ENCODE measurements around the gene FUBP3.

The FUBP3 gene

DNA sequence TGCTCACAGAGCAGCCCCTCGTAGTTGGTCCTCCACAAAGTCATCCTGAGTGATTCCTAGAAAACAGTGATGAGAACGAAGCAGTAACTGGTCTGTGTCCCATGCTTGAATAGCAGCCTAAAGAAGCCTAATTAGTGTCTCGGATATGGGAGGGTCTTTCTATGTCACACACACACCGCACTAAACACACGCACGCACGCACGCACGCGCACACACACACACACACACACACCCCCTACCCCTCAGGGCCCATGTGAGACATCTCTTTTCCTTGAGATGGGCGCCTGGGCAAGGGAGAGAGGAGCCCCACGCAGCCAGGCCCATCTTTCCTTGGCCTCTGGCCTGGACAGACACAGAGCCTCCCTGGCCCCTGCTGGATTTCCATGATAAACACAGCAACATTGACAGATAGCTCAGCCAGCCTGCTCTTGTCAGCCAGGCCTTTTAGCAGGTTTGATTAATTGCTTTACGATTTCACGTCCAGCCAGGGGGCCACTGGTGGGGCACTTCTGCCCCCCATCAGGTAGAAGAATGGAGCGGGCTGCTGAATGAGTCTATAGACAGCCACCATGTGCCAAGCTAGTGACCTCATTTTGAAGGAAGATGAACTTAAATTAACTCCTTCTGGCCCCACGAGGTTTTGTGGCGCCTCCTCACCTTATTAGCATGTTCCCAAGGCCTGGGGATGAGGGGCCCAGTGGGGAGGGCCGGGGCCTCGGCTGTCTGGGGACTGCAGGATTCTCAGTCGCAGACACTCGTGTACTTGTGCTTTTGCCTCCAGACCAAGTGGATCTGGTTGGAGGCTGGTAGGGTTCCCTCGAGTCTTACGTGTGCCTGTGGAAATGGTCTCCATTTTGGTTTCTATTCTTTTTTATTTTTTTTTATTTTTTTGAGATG is 48.8 kb downstream of the FUBP3 start:
- peaks cover 84% of the 10 kb centered on the region for H3K36me3 ChIP-seq
- no peak for DNase-seq

DNA sequence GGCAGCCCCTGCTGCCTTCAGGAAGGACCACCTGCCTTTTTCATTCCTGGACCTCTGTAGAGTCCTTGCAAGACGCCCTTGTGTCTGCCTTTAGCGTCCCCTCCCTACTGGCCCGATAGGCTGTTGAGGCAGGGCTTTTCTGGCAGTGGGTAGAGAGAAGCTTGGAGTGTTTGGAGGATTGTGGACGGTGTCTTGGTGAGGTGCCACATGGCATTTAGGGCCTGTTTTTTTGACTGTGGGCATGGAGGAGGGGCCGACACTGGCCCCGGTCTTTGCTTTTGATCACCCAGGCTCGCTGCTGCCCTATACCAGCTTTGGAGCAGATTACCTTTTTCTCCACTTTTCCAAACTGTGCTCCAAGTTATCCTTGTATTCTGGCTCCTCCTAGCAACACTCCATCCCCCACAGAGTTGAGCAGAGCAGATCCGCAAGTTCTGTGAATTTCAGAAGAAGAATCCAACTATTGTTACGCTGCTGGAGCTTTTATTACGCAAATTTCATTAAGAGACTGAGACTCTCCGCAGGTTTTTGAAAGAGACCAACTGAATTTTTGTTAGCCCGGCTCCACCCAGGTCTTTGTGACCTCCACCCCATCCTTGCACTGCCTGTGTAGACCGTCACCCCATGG is 50.2 kb downstream of the FUBP3 start:
- TF ChIP-seq, protein P1, sequence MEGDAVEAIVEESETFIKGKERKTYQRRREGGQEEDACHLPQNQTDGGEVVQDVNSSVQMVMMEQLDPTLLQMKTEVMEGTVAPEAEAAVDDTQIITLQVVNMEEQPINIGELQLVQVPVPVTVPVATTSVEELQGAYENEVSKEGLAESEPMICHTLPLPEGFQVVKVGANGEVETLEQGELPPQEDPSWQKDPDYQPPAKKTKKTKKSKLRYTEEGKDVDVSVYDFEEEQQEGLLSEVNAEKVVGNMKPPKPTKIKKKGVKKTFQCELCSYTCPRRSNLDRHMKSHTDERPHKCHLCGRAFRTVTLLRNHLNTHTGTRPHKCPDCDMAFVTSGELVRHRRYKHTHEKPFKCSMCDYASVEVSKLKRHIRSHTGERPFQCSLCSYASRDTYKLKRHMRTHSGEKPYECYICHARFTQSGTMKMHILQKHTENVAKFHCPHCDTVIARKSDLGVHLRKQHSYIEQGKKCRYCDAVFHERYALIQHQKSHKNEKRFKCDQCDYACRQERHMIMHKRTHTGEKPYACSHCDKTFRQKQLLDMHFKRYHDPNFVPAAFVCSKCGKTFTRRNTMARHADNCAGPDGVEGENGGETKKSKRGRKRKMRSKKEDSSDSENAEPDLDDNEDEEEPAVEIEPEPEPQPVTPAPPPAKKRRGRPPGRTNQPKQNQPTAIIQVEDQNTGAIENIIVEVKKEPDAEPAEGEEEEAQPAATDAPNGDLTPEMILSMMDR (IDR thresholded peaks at IDR 0.05; ENCODE audit: low read depth, low read length): no peak
- peaks cover 76% of the 10 kb centered on the region for H3K36me3 ChIP-seq
- H3K4me3 ChIP-seq (ENCODE audit: low read depth, low read length): no peak overlapping the region
- DNase-seq: no peak
- no peaks in the 10 kb centered on the region for H3K4me1 ChIP-seq
- H3K27me3 ChIP-seq: no peaks in the 10 kb centered on the region
- no peaks in the 10 kb centered on the region for H3K9me3 ChIP-seq

More for the DNA sequence above, 48.8 kb downstream of the FUBP3 start:
- Histone ChIP-seq H3K9me3 (no peaks in the 10 kb centered on the region), H3K27me3 (no peaks in the 10 kb centered on the region), H3K4me3 (ENCODE audit: low read depth, low read length) (no peak overlapping the region), H3K4me1 (no peaks in the 10 kb centered on the region)
- TF ChIP-seq, protein P1 (IDR thresholded peaks at IDR 0.05; ENCODE audit: low read depth, low read length): no peak

DNA sequence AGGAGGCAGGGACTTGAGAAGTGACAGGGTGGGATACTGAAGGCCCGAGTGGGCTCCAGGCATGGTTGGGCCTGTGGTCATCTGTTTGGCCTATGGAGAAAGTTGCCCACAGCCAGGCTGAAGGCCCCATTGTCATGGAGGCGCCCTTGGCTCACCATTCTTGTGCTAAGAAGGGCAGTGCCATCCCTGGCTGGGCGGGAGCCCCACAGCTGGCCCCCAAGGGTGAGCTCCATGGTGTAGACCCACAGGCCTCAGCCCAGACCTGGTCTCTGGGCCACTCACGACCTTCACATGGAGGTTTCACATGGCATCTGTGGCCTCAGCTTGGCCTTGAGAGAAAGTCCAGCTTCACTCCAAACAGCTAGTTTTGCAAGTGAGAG is 50.7 kb downstream of the FUBP3 start:
- Histone ChIP-seq H3K4me3 (ENCODE audit: low read depth, low read length) (no peak overlapping the region), H3K4me1 (no peaks in the 10 kb centered on the region), H3K9me3 (no peaks in the 10 kb centered on the region), H3K36me3 (peaks cover 74% of the 10 kb centered on the region), H3K27me3 (no peaks in the 10 kb centered on the region)
- DNase-seq: no peak
- TF ChIP-seq, protein P1 (IDR thresholded peaks at IDR 0.05; ENCODE audit: low read depth, low read length): no peak

DNA sequence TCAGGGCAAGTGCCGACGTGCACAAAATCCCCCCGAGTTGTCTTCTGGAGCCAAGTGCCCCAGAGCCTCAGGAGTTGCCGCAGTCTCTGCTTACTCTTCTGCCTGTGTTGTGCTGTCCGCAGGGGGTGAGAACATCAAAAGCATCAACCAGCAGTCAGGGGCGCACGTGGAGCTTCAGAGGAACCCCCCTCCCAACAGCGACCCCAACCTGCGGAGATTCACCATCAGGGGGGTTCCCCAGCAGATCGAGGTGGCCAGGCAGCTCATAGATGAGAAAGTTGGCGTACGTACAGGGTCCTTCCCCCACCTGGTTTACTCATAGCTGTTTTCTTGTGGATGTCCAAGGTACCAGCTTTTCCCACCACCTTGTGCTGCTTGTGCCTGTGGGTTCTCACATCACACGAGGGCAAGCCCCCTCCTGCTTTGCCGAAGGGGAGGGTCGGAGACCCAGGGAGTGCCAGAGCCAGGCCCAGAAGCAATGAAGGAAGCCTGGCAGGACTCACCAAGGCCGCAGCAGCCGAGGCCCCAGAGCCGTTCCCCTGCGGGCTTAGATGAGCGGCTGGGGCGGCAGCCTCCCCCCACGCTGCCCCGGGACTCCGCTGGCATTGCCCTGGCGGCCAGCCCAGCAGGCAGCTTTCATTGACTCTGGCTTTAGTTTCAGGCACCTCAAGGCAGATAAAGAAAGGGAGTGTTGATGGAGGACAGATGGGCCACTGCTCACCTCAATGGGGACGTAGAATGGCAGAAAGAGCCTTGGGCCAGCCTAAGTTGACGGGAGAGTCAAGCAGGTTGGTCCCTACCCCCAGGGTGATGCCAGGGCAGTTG is 51.3 kb downstream of the FUBP3 start:
- H3K36me3 ChIP-seq: peaks cover 70% of the 10 kb centered on the region
- H3K27me3 ChIP-seq: no peaks in the 10 kb centered on the region
- H3K4me1 ChIP-seq: no peaks in the 10 kb centered on the region
- no peak for DNase-seq
- H3K9me3 ChIP-seq: no peaks in the 10 kb centered on the region
- TF ChIP-seq, protein P1 (IDR thresholded peaks at IDR 0.05; ENCODE audit: low read depth, low read length): no peak
- no peak overlapping the region for H3K4me3 ChIP-seq (ENCODE audit: low read depth, low read length)

DNA sequence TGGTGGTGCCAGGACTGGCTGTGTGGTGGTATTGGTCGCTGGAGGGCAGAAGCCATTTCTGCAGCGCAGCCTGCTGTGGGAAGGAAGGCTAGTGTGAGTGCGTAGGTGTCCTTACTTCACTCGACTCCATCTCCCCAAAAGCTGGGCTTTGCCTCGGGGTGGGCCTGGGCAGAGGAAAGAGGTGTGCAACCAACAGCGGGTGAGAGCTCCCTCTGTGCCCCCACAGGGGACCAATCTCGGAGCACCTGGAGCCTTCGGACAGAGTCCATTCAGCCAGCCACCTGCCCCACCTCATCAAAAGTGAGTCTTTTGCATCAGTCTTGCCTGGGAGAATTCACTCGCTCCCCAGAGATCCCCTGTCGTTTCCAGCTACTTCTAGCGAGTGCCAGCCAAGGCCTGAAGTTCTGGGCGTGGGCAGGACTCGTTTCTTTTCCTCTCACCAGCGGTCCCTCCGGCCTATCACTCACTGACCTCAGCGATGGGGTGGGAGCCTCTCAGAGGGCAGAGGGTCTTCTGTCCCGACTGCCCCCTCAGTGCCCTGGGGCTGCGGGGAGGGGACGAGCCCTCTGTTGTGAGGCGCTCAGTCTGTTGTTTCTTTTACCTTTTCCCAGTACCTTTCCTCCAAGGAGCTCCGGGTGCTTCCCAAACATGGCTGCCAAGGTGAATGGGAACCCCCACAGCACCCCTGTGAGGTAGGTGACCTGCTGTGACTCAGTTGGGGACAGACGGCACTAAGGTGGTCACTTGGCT is 52.1 kb downstream of the FUBP3 start:
- H3K9me3 ChIP-seq: no peaks in the 10 kb centered on the region

More for the DNA sequence above, 52.1 kb downstream of the FUBP3 start:
- Histone ChIP-seq H3K4me3 (ENCODE audit: low read depth, low read length) (no peak overlapping the region), H3K36me3 (peaks cover 68% of the 10 kb centered on the region), H3K27me3 (no peaks in the 10 kb centered on the region), H3K4me1 (no peaks in the 10 kb centered on the region)
- TF ChIP-seq, protein P1 (IDR thresholded peaks at IDR 0.05; ENCODE audit: low read depth, low read length): no peak
- DNase-seq: no peak

Data from BE2C (cell line).